D721Med (cell line): ENCODE measurements around the gene ADAM11.

ENCODE experiments used
- DNase-seq: peaks from one replicate; pipeline ENCODE4 v3.0.0; 2011; ENCODE audit warnings: low spot score; ENCODE audit not compliant: insufficient read length
- FAIRE-seq: peaks from 2 replicates; lab custom pipeline; 2011; peaks lifted over from hg19 to GRCh38; lab: Jason Lieb, UNC
- CTCF ChIP-seq: IDR thresholded peaks from 2 replicates; pipeline ENCODE4 v1.5.1; 2012; ENCODE audit warnings: mild to moderate bottlenecking, control low read depth; ENCODE audit not compliant: insufficient read depth; ENCODE audit errors: missing control alignments

ADAM11 gene

GRCh38 chr17:44766409-44767038 is 7.7 kb downstream of the ADAM11 start:
- no peak for FAIRE-seq
- no peak for TF ChIP-seq CTCF
- DNase-seq: no peak

- DNase-seq: no peak
- no peak for TF ChIP-seq CTCF
- FAIRE-seq: no peak
Observed at GRCh38 chr17:44767493-44767892, 8.7 kb downstream of the ADAM11 start.

GRCh38 chr17:44768505-44769142 is 9.8 kb downstream of the ADAM11 start:
- DNase-seq (no peak), FAIRE-seq (no peak)
- TF ChIP-seq CTCF: no peak

GRCh38 chr17:44769230-44769629 is 10.4 kb downstream of the ADAM11 start:
- DNase-seq (no peak), FAIRE-seq (no peak)
- no peak for TF ChIP-seq CTCF

GRCh38 chr17:44769647-44770084 is 10.9 kb downstream of the ADAM11 start:
- no peak for TF ChIP-seq CTCF
- FAIRE-seq (no peak), DNase-seq (no peak)

GRCh38 chr17:44770166-44770925 is 11.6 kb downstream of the ADAM11 start:
- no peak for FAIRE-seq
- no peak for TF ChIP-seq CTCF
- no peak for DNase-seq
